COLO668 (cell line): ENCODE results near the gene ASTN1.

Experiments used
- DNase-seq: peaks from one replicate; lab custom pipeline; 2025; ENCODE audit not compliant: unreplicated experiment; lab: John Stamatoyannopoulos, UW

Gene ASTN1

DNA sequence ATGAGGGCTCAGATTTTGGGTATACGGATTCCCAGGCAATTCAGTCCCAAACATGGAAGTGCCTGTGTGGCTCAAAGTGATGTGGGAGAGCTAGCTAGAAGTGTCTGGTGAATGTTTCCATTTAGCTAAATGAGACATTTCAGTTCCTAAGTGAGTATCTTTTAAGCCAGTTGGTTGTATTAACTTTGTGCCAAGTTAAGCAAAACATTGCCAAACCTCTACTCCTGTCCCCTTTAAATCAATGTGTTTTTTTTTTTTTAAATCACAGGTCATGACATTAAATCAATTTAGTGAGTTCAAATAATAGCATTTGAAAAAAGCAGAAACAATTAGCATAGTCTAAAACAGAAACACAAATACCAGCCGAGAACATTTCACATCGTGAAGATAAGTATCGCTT lies 230.1 kb downstream of the ASTN1 start:
- DNase-seq, result no peak

DNA sequence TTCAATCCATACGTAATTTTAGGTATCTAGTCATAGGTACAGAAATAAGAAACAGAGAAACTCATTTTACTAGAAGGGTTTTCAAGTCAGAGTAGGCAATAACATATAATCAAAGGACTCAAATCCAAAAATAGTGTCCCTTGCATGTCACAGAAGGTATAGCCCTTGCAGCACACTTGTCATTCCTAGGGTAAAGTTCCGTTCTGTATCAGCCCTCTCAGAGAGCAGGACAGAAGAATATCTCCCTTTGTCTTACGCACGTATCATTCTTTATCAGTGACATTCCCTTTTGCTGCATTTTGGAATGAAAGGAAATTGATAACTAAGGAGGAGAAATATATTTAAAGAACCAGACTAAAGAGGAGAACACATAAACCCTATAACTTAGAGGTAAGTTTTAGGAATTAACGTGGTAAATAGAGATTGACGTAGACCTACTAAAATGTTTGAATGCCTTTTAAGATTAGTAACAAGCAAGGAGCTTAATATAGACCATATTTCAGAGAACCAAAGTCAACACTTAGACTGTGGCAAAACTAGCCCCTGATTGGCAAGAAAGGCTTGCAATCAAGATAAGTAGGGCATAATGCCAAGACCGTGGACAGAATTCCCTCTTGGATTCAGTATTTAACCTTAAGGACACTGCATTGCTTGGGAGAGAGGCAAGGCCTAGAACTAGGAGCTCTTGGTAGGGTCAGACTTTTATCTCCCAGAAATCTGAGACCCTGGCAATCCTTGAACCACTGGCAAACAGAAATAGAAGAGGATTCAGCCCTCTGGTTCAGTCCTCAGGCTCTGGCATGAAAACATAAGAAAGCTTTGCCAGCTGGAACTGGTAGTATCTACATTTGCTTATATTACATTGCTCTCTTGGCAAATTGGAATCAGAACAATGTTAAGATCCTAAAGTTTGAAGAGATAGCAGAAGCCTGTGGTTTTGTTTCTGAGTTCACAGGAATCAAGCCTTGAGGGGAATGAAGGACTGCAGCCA lies 232.1 kb downstream of the ASTN1 start:
- DNase-seq, result no peak

DNA sequence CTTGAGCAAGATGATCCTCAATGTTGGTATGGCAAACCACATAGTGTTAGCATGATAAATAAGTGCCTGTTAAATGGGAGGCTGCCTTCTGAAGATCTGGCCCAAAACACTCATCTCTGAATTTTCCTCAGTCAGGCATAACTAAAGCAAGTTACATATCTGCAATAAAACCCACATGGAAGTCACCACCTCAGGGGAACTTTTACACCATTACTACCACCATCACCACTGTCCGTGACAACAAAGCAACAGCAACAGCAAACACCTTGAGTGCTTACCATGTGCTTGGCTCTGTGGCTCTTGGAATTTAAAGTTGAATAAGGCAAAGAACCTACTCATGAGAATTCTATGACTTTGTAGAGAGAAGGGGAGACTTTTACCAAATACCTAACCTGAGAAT lies 233.0 kb downstream of the ASTN1 start:
- DNase-seq, result no peak

DNA sequence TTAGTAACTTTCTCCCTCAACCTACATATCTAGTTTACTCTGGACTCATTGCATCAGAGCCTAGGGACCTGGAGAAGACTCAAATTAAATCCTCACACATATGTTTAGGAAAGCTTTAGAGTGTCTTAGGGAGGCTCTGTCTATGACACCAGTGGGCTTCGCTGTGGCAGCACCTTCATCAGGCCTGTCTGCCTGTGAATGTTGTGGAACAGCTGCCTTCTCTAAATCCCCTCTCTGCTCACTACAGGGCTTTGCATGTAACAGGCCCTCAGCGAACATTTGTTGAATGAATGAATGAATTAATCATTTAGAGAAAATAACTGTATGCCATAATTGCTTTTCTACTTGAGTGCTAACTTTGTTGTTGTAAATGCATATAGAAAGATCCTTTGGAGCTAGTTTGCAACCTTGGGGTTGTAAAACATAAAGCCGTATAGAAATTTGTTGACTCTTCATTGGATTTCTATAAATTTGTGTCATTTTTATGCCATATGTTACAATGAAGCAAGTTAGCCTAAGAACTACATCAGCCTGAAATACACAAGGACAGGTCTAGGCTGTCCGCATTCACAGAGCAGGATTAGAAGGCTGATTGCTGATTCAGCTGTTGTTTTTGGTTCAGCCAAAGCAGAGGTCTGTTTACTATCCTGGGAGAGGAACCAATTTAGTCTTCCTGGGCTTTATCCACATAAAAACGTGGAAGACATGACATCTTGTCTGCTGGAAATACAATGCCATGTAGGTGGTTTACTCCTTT lies 238.0 kb downstream of the ASTN1 start:
- DNase-seq, result no peak

DNA sequence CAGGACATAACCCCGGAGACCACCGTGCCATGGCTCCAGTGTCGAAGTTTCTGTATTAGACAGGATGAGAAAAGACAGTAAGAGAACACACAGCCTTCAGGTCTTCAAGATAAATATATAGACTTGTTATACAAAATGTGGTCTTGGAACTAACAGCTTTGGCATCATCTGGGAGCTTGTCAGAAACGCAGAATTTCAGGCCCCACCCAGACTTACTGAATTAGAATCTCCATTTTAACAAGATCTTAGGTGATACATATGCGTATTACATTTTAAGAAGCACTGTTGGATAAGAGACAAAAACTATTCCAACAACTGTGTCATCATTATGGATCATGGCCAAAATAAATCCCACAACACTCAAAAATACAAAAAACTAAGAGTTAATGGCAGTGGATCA lies 239.3 kb downstream of the ASTN1 start:
- no peak for DNase-seq

DNA sequence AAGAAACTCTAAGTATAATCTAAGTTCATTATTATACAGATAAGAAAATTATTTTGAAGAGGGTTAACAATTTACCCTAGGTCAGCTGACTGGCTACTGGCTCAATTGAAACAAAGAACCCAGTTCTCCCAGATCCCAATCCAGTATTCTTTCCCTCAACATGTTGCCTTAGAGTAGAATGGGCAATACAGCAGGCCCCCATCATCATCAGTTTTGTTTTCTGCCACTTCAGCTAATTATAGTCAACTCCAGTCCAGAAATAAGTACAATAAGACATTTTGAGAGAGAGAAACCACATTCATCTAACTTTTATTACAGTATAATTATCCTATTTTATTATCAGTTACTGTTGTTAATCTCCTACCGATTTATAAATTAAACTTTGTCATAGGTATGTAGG lies 241.2 kb downstream of the ASTN1 start:
- no peak for DNase-seq

DNA sequence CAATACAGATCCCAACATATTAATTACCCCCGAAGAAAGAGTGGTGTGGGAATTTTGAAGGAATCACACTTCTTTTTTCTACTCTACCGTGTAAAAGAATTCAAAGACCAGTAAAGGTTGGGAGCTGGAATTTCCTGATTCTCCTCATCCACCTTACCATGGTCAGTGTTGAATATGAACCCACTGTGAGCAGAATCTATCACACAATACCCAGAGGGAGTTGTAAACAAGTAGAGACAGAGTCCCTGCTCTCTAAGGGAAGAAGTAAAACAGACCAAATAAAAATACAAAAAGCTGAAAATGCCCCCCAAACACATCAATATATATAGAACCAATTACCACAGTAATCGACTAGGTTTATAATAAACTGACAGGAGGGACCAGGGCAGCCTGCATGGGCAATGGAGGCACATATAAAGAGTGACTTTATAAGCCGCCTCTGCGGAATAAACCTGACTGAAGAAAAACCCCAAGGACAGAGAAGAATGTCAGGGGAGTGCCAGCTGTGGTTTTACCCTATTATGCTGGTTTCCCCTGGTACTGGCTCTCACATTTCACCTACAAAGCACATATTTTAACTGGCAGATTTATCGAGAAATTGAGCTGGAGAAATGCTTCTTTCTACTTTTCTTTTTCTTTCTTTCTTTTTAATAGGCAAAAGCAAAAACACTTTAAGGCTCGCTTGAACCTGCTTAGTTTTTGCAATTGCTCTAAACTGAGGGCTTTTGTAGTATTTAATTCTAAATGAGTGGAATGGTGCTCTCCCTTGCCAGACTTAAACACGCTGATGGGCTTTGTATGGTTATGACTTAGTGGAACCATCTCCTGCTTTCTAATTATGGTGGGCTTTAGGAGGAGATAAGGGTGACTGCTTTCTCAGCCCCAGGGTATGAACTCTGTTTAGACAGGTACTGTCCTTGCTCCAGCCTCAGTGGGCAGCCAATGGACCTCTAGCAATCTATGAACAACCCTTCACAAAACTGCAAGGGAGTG lies 244.8 kb downstream of the ASTN1 start:
- DNase-seq, result no peak

DNA sequence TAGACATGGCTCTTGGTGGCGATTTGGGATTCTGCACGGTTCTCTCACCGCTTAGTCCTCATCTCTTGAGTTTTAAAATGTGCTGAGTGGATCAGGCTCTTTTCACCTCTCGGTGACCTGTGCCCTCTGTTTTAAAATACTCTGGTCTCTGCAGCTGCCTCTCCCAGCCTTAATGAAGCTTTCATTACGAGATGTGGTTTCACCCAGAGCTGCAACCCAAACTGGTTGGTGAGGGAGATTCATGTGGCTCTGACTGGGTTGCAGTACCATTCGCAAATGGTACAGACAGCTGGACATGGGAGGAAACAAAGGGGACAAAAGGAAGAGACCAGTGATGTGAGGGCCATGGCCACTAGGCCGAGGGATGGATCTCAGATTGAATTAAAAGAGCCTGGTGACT lies 258.9 kb downstream of the ASTN1 start:
- DNase-seq, result no peak

DNA sequence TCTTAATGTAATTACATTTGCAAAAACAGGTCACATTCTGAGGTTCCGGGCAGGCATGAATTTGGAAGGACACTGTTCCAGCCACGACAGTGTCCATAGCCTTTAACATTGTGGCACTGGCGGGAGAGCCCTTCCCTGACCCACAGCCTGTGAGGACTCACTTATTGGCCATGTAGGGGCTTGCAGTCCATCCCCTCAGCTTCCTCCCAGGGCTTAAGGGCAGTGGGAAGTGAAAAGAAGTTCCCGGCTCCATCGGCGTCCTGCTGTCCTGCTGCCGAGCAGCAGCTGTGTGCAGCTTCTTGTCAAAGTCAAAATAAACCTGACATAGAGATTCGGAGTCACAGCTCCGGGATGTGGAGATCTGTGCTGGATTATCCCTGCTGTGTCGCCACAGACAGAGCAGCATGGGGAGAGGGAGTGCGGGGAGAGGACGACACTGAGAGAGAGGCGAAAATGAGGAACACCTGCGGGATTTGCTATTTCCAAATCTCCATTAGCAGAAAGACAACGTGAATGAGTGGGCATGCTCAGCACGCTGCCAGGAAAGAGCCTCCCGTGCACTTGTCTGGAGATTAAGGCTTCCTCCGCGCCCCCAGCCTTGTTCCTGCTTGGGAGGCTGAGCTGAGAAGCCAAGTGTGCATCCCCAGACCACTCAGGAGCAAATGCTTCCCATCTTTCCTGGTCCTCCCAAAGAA lies 260.3 kb downstream of the ASTN1 start:
- DNase-seq, result no peak

DNA sequence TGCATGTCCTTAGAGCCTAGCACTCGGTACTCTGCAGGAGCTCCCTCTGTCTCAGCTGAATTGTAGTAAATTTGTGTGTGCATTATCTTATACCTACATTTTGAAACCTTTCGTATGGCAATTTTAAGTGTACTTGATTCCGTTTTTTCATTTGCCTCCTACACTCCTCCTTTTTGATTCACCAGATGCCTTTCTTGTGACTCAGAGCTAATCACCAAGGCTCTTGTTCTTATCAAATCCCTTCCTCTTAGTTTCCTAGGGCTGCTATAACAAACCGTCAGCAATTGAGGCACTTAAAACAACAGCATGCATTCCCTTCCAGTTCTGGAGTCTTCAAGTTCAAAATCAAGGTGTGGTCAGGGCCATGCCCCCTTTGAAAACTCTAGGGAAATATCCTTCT lies 261.0 kb downstream of the ASTN1 start:
- DNase-seq, result no peak

DNA sequence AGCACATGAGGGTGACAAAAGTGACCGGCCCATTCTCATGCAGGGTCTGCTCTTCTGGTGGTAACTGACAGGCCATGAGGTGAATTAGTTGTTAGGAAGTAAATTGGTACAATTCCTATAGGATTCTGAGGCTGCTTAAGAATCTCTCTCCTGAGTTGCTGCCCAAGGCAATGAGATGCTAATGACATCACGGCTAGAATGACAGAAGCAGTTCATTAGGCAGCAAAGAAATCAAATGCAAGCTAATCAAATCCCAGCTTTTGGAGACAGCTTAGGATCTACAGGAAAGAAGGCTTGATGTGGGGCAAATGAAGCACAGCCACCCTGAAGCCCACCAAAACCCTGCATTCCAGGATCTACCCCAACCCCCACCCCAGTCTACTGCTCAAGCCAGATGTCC lies 265.2 kb downstream of the ASTN1 start:
- no peak for DNase-seq

DNA sequence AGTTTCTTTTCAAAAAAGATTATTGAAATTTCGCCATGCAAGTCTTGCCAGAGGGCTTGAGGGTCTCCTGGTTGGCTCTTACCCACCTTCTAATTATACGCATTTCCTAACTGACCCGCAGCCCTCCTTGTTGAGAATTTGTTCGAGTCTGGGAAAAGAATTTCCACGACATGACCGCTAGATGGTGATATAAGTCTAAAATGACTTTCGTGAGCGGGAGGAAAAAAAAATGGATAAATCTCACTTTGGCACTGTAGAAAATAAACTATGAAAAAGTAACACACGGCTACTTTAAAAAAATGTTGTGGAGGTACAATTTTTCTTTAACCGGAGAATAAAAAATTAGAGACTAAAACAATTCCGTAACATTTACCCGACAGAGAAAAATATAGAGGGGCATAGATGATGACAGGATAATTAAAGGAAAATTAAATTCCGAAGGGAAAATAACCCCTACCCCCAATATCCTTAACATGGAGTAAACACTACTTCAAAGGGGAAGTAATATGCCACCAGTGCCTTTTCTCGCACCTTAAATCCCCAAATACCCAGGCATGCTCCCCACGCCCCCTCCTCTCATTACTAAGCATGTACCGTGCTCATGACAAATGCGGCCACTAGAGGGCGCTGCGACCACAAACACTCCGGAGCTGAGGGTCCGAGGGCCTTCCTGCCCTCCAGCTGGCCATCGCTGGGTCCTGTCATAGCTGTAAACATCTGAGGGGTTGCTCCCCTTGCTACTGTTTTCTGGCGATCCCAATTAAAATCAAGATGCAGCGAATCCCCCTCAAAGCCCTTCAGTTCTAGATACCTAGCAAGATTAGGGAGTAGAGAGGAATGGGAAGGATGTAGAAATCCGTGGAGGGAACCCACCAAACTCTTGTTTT lies 266.9 kb downstream of the ASTN1 start:
- DNase-seq, result peak; percentile 77

DNA sequence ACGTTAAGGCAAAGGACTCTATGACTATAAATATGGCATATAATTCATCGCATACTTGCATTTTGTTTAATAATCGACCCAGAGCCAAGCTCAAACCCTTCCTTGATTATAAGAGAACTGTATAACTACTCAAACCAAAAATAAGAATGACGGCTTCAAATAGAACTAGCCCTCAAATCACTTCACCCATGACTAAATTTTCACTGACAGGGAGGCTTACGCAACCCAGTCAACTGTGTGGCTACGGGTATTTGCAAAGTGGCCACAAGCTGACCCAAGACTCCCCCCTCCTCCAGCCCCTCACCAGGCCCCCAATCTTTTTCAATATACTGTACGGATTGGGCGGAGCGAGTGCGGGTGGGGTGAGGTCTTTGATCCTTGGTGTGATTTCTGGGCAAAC lies 268.3 kb downstream of the ASTN1 start:
- peak; percentile 34 for DNase-seq

DNA sequence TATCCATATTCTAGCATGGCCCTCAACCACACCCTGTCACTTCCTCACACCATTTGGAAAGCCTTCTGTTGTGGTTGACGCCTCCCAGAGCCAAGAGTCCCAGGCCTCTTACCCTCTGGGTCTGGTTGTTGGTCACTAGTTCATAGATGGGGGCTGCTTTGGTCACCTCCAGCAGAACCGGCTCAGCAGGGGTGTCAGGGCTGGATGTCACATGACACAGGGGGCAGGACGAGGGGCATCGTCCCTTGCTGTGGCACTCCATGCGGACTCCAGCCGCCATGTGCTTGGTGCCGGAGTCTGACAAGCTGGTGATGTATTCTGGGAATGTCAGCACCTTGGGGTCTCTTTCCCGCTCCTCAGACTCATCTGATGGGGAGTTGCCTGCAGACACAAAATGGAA lies 270.1 kb downstream of the ASTN1 start:
- no peak for DNase-seq

DNA sequence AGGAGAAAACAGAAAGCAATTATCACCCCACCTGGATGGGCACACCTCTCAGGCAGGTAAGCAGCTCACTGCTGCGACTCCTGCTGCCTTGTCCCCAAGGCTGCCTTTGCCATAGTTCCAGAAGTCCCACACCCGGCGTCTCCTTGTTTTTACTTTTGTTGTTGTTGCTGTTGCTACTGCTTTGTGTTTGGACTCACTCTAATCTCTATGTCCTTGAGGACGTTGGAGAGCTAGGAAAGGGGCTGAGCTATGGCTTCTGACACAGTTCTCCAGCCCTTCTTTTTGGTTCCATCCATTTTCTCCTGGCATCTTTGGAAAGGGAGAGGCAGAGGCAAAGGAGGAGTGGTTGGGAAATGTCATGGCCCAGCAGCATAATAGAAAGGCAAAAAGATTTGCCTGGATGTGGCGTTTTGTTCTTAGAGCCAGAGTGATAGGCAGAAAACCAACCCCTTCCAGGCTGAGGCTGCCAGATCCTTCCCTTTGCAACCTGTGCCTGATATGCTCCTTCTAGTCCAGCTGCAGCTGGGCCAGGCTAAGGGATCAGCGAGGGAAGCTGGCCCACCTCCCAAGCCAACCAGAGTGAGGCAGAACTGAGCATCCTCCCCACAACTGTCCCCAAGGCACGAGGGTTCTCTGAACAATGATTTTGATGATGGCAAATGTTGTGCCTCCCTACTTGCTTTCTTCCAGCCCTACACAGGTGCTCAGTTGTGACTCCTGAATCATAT lies 270.7 kb downstream of the ASTN1 start:
- no peak for DNase-seq

DNA sequence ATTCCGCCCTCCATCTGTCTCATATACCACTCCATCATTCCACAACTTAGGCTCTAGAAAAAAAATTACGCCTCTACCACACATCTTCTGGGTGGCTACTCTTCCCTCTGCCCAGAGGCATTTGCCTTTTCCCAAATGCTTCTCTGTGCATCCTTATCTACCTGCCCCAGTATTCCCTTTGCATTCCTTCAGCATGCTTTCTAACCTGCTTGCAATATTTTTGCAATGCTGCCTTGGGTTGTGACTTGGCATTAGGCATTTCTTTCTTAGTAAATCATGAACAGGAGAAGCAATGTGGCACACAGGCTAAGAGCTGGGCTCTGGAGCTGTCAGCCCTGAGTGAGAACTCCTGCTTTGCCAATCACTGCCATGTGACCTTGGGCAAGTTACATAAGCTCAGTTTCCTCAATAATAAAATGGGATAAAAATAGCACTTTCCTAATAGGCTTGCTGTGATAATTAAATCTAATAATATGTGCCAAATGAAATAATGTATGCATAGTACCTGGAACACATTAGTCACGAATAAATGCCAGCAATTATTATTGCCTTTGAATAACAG lies 276.0 kb downstream of the ASTN1 start:
- no peak for DNase-seq

DNA sequence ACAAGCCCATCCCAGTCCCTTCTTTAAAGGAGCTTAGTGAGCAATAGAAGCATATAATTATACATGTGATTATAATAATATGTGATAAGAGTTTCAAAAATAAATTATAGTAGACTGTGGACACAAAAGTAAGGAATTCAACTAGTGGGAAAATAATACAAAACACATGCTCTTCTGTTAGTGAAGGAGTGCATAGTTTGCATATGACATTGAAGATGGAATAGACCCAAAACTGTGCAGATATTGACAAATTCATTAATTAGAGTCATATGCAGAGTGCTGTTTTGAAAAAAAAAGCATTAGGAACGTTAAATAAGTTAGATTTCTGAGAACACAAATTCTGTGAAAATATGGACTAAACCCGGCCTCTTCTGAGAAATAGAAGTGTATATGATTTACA lies 278.8 kb downstream of the ASTN1 start:
- DNase-seq, result no peak

DNA sequence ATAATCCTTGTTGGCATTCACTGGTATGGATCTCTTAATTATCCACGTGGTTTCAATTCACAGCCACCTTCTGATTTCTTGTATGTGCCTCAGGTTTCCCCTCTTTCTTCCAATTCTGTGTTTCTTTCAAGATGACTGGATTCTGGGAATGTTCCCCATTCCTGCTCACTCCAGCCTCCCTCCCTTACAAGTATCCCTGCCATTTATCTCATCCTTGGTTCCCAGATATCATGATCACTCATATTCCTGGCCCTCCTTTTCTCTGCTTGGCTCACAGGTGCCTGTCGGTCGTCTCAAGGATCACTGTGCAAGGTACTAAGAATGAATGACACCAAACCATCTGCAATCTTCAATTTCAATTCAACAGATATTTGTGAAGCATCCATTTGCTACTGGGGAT lies 279.2 kb downstream of the ASTN1 start:
- no peak for DNase-seq
